ENCODE measurements around the gene ACAP2.

ACAP2 gene

GRCh38 chr3:195258449-195259153 lies 184.2 kb downstream of the ACAP2 start:
- Histone ChIP-seq H4K20me1 (ENCODE audit: control insufficient read depth, insufficient read depth, low read depth, low read length) (no peaks in the 10 kb centered on the region), H3F3A (ENCODE audit: control insufficient read depth, insufficient read depth) (peaks cover 2% of the 10 kb centered on the region; the same call in 1 of the 2 replicates), H3K36me3 (ENCODE audit: control insufficient read depth, low read length) (no peaks in the 10 kb centered on the region), H3K27me3 (ENCODE audit: control insufficient read depth, low read length) (no peaks in the 10 kb centered on the region), H3K9me2 (replicated peaks; ENCODE audit: control insufficient read depth, low read length) (no peaks in the 10 kb centered on the region), H3K27ac (ENCODE audit: low read depth, low read length) (no peak overlapping the region), H3K79me2 (ENCODE audit: control insufficient read depth, low read length) (peaks cover 52% of the 10 kb centered on the region), H3K4me1 (ENCODE audit: control insufficient read depth, low read length) (peaks cover 29% of the 10 kb centered on the region), H3K4me2 (ENCODE audit: low read length) (peak overlapping the region; percentile 96), H3K4me3 (ENCODE audit: low read length) (peak overlapping the region; percentile 79), H3K9me3 (ENCODE audit: control insufficient read depth, insufficient read depth, low read length) (no peaks in the 10 kb centered on the region)
- no peak for TF ChIP-seq EZH2phosphoT487 (IDR thresholded peaks at IDR 0.05; ENCODE audit: borderline replicate concordance, low read length)
- TF ChIP-seq CTCF (IDR thresholded peaks at IDR 0.05; ENCODE audit: low read depth, low read length, poor library complexity, severe bottlenecking), result no peak

- Histone ChIP-seq H3F3A (ENCODE audit: control insufficient read depth, insufficient read depth) (peaks cover 2% of the 10 kb centered on the region; the same call in 1 of the 2 replicates), H3K27ac (ENCODE audit: low read depth, low read length) (no peak overlapping the region), H4K20me1 (ENCODE audit: control insufficient read depth, insufficient read depth, low read depth, low read length) (no peaks in the 10 kb centered on the region), H3K27me3 (ENCODE audit: control insufficient read depth, low read length) (no peaks in the 10 kb centered on the region), H3K79me2 (ENCODE audit: control insufficient read depth, low read length) (peaks cover 56% of the 10 kb centered on the region), H3K9me3 (ENCODE audit: control insufficient read depth, insufficient read depth, low read length) (no peaks in the 10 kb centered on the region), H3K4me3 (ENCODE audit: low read length) (no peak overlapping the region), H3K36me3 (ENCODE audit: control insufficient read depth, low read length) (no peaks in the 10 kb centered on the region), H3K4me1 (ENCODE audit: control insufficient read depth, low read length) (peaks cover 29% of the 10 kb centered on the region), H3K4me2 (ENCODE audit: low read length) (no peak overlapping the region), H3K9me2 (replicated peaks; ENCODE audit: control insufficient read depth, low read length) (no peaks in the 10 kb centered on the region)
- TF ChIP-seq EZH2phosphoT487 (IDR thresholded peaks at IDR 0.05; ENCODE audit: borderline replicate concordance, low read length), result no peak
- TF ChIP-seq CTCF (IDR thresholded peaks at IDR 0.05; ENCODE audit: low read depth, low read length, poor library complexity, severe bottlenecking), result no peak
Observed at GRCh38 chr3:195257454-195258448, 185.1 kb downstream of the ACAP2 start.

GRCh38 chr3:195256639-195257453 lies 186.0 kb downstream of the ACAP2 start:
- Histone ChIP-seq H3K27ac (ENCODE audit: low read depth, low read length) (no peak overlapping the region), H3K36me3 (ENCODE audit: control insufficient read depth, low read length) (no peaks in the 10 kb centered on the region), H3K79me2 (ENCODE audit: control insufficient read depth, low read length) (peaks cover 60% of the 10 kb centered on the region), H3K27me3 (ENCODE audit: control insufficient read depth, low read length) (no peaks in the 10 kb centered on the region), H3F3A (ENCODE audit: control insufficient read depth, insufficient read depth) (no peaks in the 10 kb centered on the region), H3K9me2 (replicated peaks; ENCODE audit: control insufficient read depth, low read length) (no peaks in the 10 kb centered on the region), H3K4me1 (ENCODE audit: control insufficient read depth, low read length) (peaks cover 29% of the 10 kb centered on the region), H3K9me3 (ENCODE audit: control insufficient read depth, insufficient read depth, low read length) (no peaks in the 10 kb centered on the region), H3K4me3 (ENCODE audit: low read length) (no peak overlapping the region), H3K4me2 (ENCODE audit: low read length) (no peak overlapping the region), H4K20me1 (ENCODE audit: control insufficient read depth, insufficient read depth, low read depth, low read length) (0 out of 2 replicates have a peak, but pooled peaks cover 1% of the 10 kb centered on the region)
- no peak for TF ChIP-seq EZH2phosphoT487 (IDR thresholded peaks at IDR 0.05; ENCODE audit: borderline replicate concordance, low read length)
- TF ChIP-seq CTCF (IDR thresholded peaks at IDR 0.05; ENCODE audit: low read depth, low read length, poor library complexity, severe bottlenecking), result no peak
